MCF 10A (cell line): ENCODE results near the gene KIFC1. TPM values are rescaled to one million over a fixed set of nuclear protein-coding genes. Genes with fewer than 3 reads are reported as not detected.

Source experiments
- BruUV-seq: library from RNA; stranded (reverse); fragments of 400-500 nt; replicated peaks from 2 replicates; lab custom pipeline; 2021; lab: Mats Ljungman, UMichigan
- CTCF ChIA-PET: fragments of 300-600 bp; sonication (Branson Sonifier 250); formaldehyde crosslinking; extraction: SDS; loops from one replicate; lab custom pipeline; 2021; ENCODE audit warnings: antibody characterized with exemption, inconsistent platforms; lab: Yijun Ruan, JAX
- POLR2A ChIA-PET: fragments of 300-600, 350-650 bp; sonication (Branson Sonifier 250); formaldehyde crosslinking; extraction: SDS; loops from one replicate; lab custom pipeline; 2020; ENCODE audit warnings: antibody characterized with exemption, inconsistent platforms; lab: Yijun Ruan, JAX
- DNase-seq: peaks from one replicate; pipeline ENCODE4 v3.0.0-alpha.2; 2018; ENCODE audit not compliant: unreplicated experiment
- H3K27ac Mint-ChIP-seq: one replicate; pipeline ENCODE4 v1.8.0; 2022; ENCODE audit warnings: mild to moderate bottlenecking, low read depth, mixed read lengths; ENCODE audit not compliant: unreplicated experiment
- H3K27me3 Mint-ChIP-seq: one replicate; pipeline ENCODE4 v1.8.0; 2022; ENCODE audit warnings: mixed read lengths; ENCODE audit not compliant: insufficient read depth, unreplicated experiment
- H3K36me3 Mint-ChIP-seq: one replicate; pipeline ENCODE4 v1.8.0; 2022; ENCODE audit warnings: mild to moderate bottlenecking, moderate library complexity, mixed read lengths; ENCODE audit not compliant: insufficient read depth, unreplicated experiment
- H3K4me1 Mint-ChIP-seq: one replicate; pipeline ENCODE4 v1.8.0; 2022; ENCODE audit warnings: mixed read lengths; ENCODE audit not compliant: insufficient read depth, unreplicated experiment
- H3K4me3 Mint-ChIP-seq: one replicate; pipeline ENCODE4 v1.8.0; 2022; ENCODE audit warnings: mild to moderate bottlenecking, moderate library complexity, mixed read lengths; ENCODE audit not compliant: unreplicated experiment
- H3K9me3 Mint-ChIP-seq: one replicate; pipeline ENCODE4 v1.8.0; 2022; ENCODE audit warnings: mixed read lengths; ENCODE audit not compliant: unreplicated experiment
- CTCF ChIP-seq: fragments of 200-600 bp; IDR thresholded peaks from one replicate; pipeline ENCODE4 v1.8.0; 2022; ENCODE audit warnings: antibody characterized with exemption, mild to moderate bottlenecking; ENCODE audit not compliant: unreplicated experiment
- intact Hi-C: fragments of 100-400 bp; cut with micrococcal nuclease; formaldehyde crosslinking; loops from 2 replicates; pipeline ENCODE4 v1.14.1; 2022
- total RNA-seq: library from RNA; stranded (reverse); gene quantifications from 2 replicates; pipeline ENCODE4 v1.2.3, GENCODE V29; 2022

Gene KIFC1
- total RNA-seq, 1 experiment from 2014 or later, result 27.1 TPM

DNA sequence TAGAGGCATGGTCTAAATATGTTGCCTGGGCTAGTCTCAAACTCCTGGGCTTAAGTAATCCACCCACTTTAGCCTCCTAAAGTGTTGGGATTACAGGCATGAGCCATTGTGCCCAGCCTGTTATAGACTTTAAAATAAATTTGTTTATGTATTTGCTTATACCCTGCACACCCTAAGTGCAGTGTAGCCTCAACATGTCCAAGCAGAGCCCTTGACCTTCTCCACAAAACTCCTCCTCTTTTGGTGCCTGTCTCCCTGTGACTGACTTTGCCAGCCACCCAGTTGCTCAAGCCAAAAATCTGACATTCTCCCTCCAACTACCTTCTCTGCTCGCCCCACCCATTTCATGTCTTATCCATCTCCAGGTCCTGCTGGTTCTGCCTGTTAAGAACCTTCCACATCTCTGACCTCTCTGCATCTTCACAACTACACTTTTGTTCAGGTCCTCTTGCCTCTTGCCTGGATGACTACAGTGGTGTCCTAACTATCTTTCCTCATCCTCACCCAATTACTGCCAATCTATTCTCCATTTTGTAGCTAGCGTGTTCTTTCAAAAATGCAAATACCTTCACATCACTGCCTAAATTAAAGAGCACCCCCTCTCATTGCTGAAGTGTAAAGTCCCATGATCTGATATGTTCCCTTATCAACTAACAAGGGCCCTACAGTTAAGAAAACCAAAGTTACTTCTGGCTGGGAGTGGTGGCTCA is 11.2 kb upstream of the KIFC1 start:
- Mint-ChIP-seq H3K9me3 (no peaks in the 10 kb centered on the region), H3K27me3 (no peaks in the 10 kb centered on the region), H3K4me1 (peaks cover 14% of the 10 kb centered on the region), H3K36me3 (peaks cover 15% of the 10 kb centered on the region), H3K27ac (peak overlapping the region; percentile 0), H3K4me3 (no peak overlapping the region)
- no peak for TF ChIP-seq CTCF
- CTCF ChIA-PET, result interaction anchor here (1.4 kb wide), 1 partner anchor 10 kb away, joined by 8 read pairs; no protein-coding TSS in a partner anchor
- POLR2A ChIA-PET, result interaction anchor here (0.9 kb wide), 1 partner anchor 11 kb away, joined by 3 read pairs; no protein-coding TSS in a partner anchor
- BruUV-seq, result no TSS peak
- peak; percentile 19 for DNase-seq
- intact Hi-C loops, result no loop called here

DNA sequence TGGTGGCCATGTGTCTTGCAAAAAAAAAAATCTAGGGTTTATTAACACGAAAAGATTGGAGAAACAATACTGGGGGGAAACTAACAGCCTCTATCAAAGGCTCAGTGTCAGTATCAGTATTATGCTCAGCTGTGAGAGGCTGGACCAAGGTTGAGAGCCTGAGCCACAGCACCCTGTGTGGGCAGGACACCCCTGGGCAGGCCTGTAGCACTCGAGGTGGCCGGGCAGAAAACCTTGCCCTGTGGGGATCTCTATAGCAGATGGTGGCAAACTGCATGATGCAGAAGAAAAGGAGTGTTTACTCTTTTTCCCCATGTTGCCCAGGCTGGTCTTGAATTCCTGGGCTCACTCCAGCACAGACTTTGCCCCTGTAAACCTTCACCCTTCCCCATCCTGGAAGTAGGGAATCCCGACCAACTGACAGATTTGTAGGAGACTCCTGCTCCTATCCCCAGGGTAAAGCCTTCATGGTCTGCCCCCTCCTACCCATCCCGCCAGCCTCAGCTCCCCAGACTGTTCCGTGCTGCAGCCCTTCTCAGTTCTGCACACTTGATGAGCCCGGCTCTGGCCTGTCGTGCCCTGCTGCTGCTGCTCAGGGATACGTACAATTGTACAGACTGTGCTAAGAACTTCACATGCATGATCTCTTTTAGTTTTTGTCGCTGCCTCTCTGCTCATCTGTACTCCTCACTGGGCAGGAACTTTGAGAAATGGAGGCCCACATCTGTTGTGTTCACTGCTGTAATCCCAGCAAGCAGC is 8.0 kb upstream of the KIFC1 start:
- intact Hi-C loops, result no loop called here
- Mint-ChIP-seq H3K27me3 (no peaks in the 10 kb centered on the region), H3K9me3 (no peaks in the 10 kb centered on the region), H3K4me1 (peaks cover 14% of the 10 kb centered on the region), H3K4me3 (no peak overlapping the region), H3K36me3 (no peaks in the 10 kb centered on the region), H3K27ac (no peak overlapping the region)
- no TSS peak for BruUV-seq
- ChIA-PET CTCF (interaction anchor here (0.6 to 1.9 kb wide), 7 partner anchors 9 to 152 kb away, joined by 3 to 10 read pairs (median 3); no protein-coding TSS in a partner anchor), POLR2A (interaction anchor here (1.1 to 1.6 kb wide), 2 partner anchors 8 to 84 kb away, joined by 4 to 15 read pairs; no protein-coding TSS in a partner anchor)
- DNase-seq, result no peak
- no peak for TF ChIP-seq CTCF

DNA sequence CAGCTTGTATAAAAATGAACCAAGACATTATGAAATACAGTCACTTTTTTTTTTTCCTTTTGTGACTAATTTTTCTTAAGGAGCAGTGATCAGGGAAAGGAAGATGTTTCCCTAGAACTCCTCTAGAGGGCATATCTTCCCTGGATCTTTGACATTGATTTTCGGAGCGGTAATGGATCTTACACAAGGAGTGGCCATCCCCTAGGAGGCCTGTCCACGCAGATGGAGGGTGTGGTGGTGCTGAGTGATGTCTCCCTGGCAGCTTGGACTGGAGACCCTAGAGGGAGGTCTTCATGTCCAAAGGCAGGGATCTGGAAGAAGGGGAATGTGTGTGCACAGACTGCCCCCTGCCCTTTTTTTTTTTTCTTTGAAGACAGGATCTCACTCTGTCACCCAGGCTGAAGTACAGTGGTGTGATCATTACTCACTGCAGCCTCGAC is 7.0 kb upstream of the KIFC1 start:
- H3K4me3 Mint-ChIP-seq, result no peak overlapping the region
- CTCF ChIA-PET, result interaction anchor here (0.6 to 1.9 kb wide), 8 partner anchors 10 to 151 kb away, joined by 3 to 10 read pairs (median 4); no protein-coding TSS in a partner anchor
- intact Hi-C loops, result no loop called here

More for the DNA sequence above, 7.0 kb upstream of the KIFC1 start:
- no peaks in the 10 kb centered on the region for H3K27me3 Mint-ChIP-seq
- H3K9me3 Mint-ChIP-seq, result no peaks in the 10 kb centered on the region
- BruUV-seq, result no TSS peak
- POLR2A ChIA-PET, result interaction anchor here (0.8 to 1.6 kb wide), 3 partner anchors 9 to 85 kb away, joined by 4 to 15 read pairs (median 4); partner anchors contain the start of gene ZBTB22
- DNase-seq, result peak; percentile 78
- H3K27ac Mint-ChIP-seq, result no peak overlapping the region
- TF ChIP-seq CTCF, result peak; percentile 37
- no peaks in the 10 kb centered on the region for H3K36me3 Mint-ChIP-seq
- peaks cover 14% of the 10 kb centered on the region for H3K4me1 Mint-ChIP-seq
